ENCODE results near the gene NDE1.

GRCh38 chr16:15616012-15616411, 34.0 kb upstream of the NDE1 start:
- no peak for TF ChIP-seq CTCF (IDR thresholded peaks at IDR 0.05; ENCODE audit: low read depth, low read length)
- TF ChIP-seq POLR2A (IDR thresholded peaks at IDR 0.05; ENCODE audit: extremely low read depth, insufficient read length): no peak
- TF ChIP-seq MYC (IDR thresholded peaks at IDR 0.05; ENCODE audit: low read depth, low read length): no peak
